ENCODE data around the gene STK10. TPM values are rescaled to one million over a fixed set of nuclear protein-coding genes. Genes with fewer than 3 reads are reported as not detected.
A peak's percentile ranks its signal among the peaks of the same experiment; 100 is the strongest.

Gene STK10
- total RNA-seq, 1 experiment from 2014 or later, result 24.9 TPM

GRCh38 chr5:172175263-172175719, 12.7 kb downstream of the STK10 start:
- peak; percentile 92 for DNase-seq
- H3K9me2 ChIP-seq (replicated peaks; ENCODE audit: insufficient read depth, low read length), result no peaks in the 10 kb centered on the region
- no peaks in the 10 kb centered on the region for H3K9me3 ChIP-seq (ENCODE audit: low read length)
- peak overlapping the region; percentile 74 for H3K4me2 ChIP-seq (ENCODE audit: low read depth, low read length, poor library complexity, severe bottlenecking)
- H3K36me3 ChIP-seq (ENCODE audit: insufficient read depth, low read length), result no peaks in the 10 kb centered on the region
- H3K27me3 ChIP-seq (ENCODE audit: low read length), result no peaks in the 10 kb centered on the region
- H3K4me1 ChIP-seq (ENCODE audit: low read length), result peaks cover 37% of the 10 kb centered on the region
- peaks cover 86% of the 10 kb centered on the region for H3K79me2 ChIP-seq (ENCODE audit: low read length)
- peak overlapping the region; percentile 70 for H3K9ac ChIP-seq (ENCODE audit: low read length)
- H4K20me1 ChIP-seq (ENCODE audit: insufficient read depth, low read depth, low read length), result no peaks in the 10 kb centered on the region; the same call in 1 of the 2 replicates
- no peak overlapping the region for H2AFZ ChIP-seq (ENCODE audit: low read length)
- peak overlapping the region; percentile 64 for H3K4me3 ChIP-seq (ENCODE audit: low read length)
- H3K27ac ChIP-seq (ENCODE audit: low read length), result peak overlapping the region; percentile 77

- Histone ChIP-seq H3K27ac (ENCODE audit: low read length) (no peak overlapping the region), H3K4me2 (ENCODE audit: low read depth, low read length, poor library complexity, severe bottlenecking) (no peak overlapping the region), H3K4me1 (ENCODE audit: low read length) (peaks cover 26% of the 10 kb centered on the region), H3K27me3 (ENCODE audit: low read length) (no peaks in the 10 kb centered on the region), H3K9me3 (ENCODE audit: low read length) (no peaks in the 10 kb centered on the region), H2AFZ (ENCODE audit: low read length) (no peak overlapping the region), H3K36me3 (ENCODE audit: insufficient read depth, low read length) (no peaks in the 10 kb centered on the region), H3K9me2 (replicated peaks; ENCODE audit: insufficient read depth, low read length) (no peaks in the 10 kb centered on the region), H3K4me3 (ENCODE audit: low read length) (no peak overlapping the region), H3K9ac (ENCODE audit: low read length) (no peak overlapping the region), H4K20me1 (ENCODE audit: insufficient read depth, low read depth, low read length) (no peaks in the 10 kb centered on the region; the same call in 1 of the 2 replicates), H3K79me2 (ENCODE audit: low read length) (peaks cover 89% of the 10 kb centered on the region)
- no peak for DNase-seq
Observed at GRCh38 chr5:172173564-172174153, 14.4 kb downstream of the STK10 start.

- Histone ChIP-seq H3K9me2 (replicated peaks; ENCODE audit: insufficient read depth, low read length) (no peaks in the 10 kb centered on the region), H4K20me1 (ENCODE audit: insufficient read depth, low read depth, low read length) (no peaks in the 10 kb centered on the region; the same call in 1 of the 2 replicates), H3K27ac (ENCODE audit: low read length) (no peak overlapping the region), H3K4me2 (ENCODE audit: low read depth, low read length, poor library complexity, severe bottlenecking) (no peak overlapping the region), H3K9me3 (ENCODE audit: low read length) (no peaks in the 10 kb centered on the region), H3K9ac (ENCODE audit: low read length) (no peak overlapping the region), H3K4me1 (ENCODE audit: low read length) (peaks cover 26% of the 10 kb centered on the region), H3K79me2 (ENCODE audit: low read length) (peaks cover 88% of the 10 kb centered on the region), H3K27me3 (ENCODE audit: low read length) (no peaks in the 10 kb centered on the region), H3K4me3 (ENCODE audit: low read length) (no peak overlapping the region), H2AFZ (ENCODE audit: low read length) (no peak overlapping the region), H3K36me3 (ENCODE audit: insufficient read depth, low read length) (no peaks in the 10 kb centered on the region)
- DNase-seq, result no peak
Observed at GRCh38 chr5:172172912-172173563, 15.0 kb downstream of the STK10 start.

- H3K36me3 ChIP-seq (ENCODE audit: insufficient read depth, low read length), result no peaks in the 10 kb centered on the region
- no peak overlapping the region for H3K4me2 ChIP-seq (ENCODE audit: low read depth, low read length, poor library complexity, severe bottlenecking)
- H3K27me3 ChIP-seq (ENCODE audit: low read length), result no peaks in the 10 kb centered on the region
- no peaks in the 10 kb centered on the region; the same call in 1 of the 2 replicates for H4K20me1 ChIP-seq (ENCODE audit: insufficient read depth, low read depth, low read length)
- H3K79me2 ChIP-seq (ENCODE audit: low read length), result peaks cover 91% of the 10 kb centered on the region
- H3K9me2 ChIP-seq (replicated peaks; ENCODE audit: insufficient read depth, low read length), result no peaks in the 10 kb centered on the region
- no peak overlapping the region for H3K27ac ChIP-seq (ENCODE audit: low read length)
- H3K9me3 ChIP-seq (ENCODE audit: low read length), result no peaks in the 10 kb centered on the region
- peaks cover 22% of the 10 kb centered on the region for H3K4me1 ChIP-seq (ENCODE audit: low read length)
- no peak overlapping the region for H3K9ac ChIP-seq (ENCODE audit: low read length)
- H3K4me3 ChIP-seq (ENCODE audit: low read length), result no peak overlapping the region
- H2AFZ ChIP-seq (ENCODE audit: low read length), result no peak overlapping the region
- DNase-seq, result no peak
Observed at GRCh38 chr5:172171118-172171517, 16.9 kb downstream of the STK10 start.

- Histone ChIP-seq H4K20me1 (ENCODE audit: insufficient read depth, low read depth, low read length) (no peaks in the 10 kb centered on the region; the same call in 1 of the 2 replicates), H3K9me2 (replicated peaks; ENCODE audit: insufficient read depth, low read length) (no peaks in the 10 kb centered on the region), H3K36me3 (ENCODE audit: insufficient read depth, low read length) (no peaks in the 10 kb centered on the region), H2AFZ (ENCODE audit: low read length) (no peak overlapping the region), H3K27ac (ENCODE audit: low read length) (no peak overlapping the region), H3K9me3 (ENCODE audit: low read length) (no peaks in the 10 kb centered on the region), H3K4me3 (ENCODE audit: low read length) (no peak overlapping the region), H3K9ac (ENCODE audit: low read length) (no peak overlapping the region), H3K4me1 (ENCODE audit: low read length) (peaks cover 13% of the 10 kb centered on the region), H3K27me3 (ENCODE audit: low read length) (no peaks in the 10 kb centered on the region), H3K79me2 (ENCODE audit: low read length) (peaks cover 91% of the 10 kb centered on the region), H3K4me2 (ENCODE audit: low read depth, low read length, poor library complexity, severe bottlenecking) (no peak overlapping the region)
- no peak for DNase-seq
Observed at GRCh38 chr5:172170251-172170701, 17.7 kb downstream of the STK10 start.

- no peak overlapping the region for H3K27ac ChIP-seq (ENCODE audit: low read length)
- no peaks in the 10 kb centered on the region for H3K27me3 ChIP-seq (ENCODE audit: low read length)
- H3K4me3 ChIP-seq (ENCODE audit: low read length), result no peak overlapping the region
- no peaks in the 10 kb centered on the region for H3K36me3 ChIP-seq (ENCODE audit: insufficient read depth, low read length)
- H3K9me2 ChIP-seq (replicated peaks; ENCODE audit: insufficient read depth, low read length), result no peaks in the 10 kb centered on the region
- H4K20me1 ChIP-seq (ENCODE audit: insufficient read depth, low read depth, low read length), result no peaks in the 10 kb centered on the region; the same call in 1 of the 2 replicates
- no peak overlapping the region for H3K4me2 ChIP-seq (ENCODE audit: low read depth, low read length, poor library complexity, severe bottlenecking)
- no peak overlapping the region for H3K9ac ChIP-seq (ENCODE audit: low read length)
- peaks cover 91% of the 10 kb centered on the region for H3K79me2 ChIP-seq (ENCODE audit: low read length)
- H3K9me3 ChIP-seq (ENCODE audit: low read length), result no peaks in the 10 kb centered on the region
- no peak overlapping the region for H2AFZ ChIP-seq (ENCODE audit: low read length)
- peaks cover 3% of the 10 kb centered on the region for H3K4me1 ChIP-seq (ENCODE audit: low read length)
- DNase-seq, result no peak
Observed at GRCh38 chr5:172169216-172169615, 18.8 kb downstream of the STK10 start.

GRCh38 chr5:172168311-172168710, 19.7 kb downstream of the STK10 start:
- Histone ChIP-seq H2AFZ (ENCODE audit: low read length) (no peak overlapping the region), H4K20me1 (ENCODE audit: insufficient read depth, low read depth, low read length) (no peaks in the 10 kb centered on the region), H3K36me3 (ENCODE audit: insufficient read depth, low read length) (no peaks in the 10 kb centered on the region), H3K4me2 (ENCODE audit: low read depth, low read length, poor library complexity, severe bottlenecking) (no peak overlapping the region), H3K79me2 (ENCODE audit: low read length) (peaks cover 90% of the 10 kb centered on the region), H3K27me3 (ENCODE audit: low read length) (no peaks in the 10 kb centered on the region), H3K9me2 (replicated peaks; ENCODE audit: insufficient read depth, low read length) (no peaks in the 10 kb centered on the region), H3K9ac (ENCODE audit: low read length) (no peak overlapping the region), H3K4me3 (ENCODE audit: low read length) (no peak overlapping the region), H3K9me3 (ENCODE audit: low read length) (no peaks in the 10 kb centered on the region), H3K27ac (ENCODE audit: low read length) (no peak overlapping the region), H3K4me1 (ENCODE audit: low read length) (no peaks in the 10 kb centered on the region)
- no peak for DNase-seq

- Histone ChIP-seq H3K4me2 (ENCODE audit: low read depth, low read length, poor library complexity, severe bottlenecking) (no peak overlapping the region), H3K9me3 (ENCODE audit: low read length) (no peaks in the 10 kb centered on the region), H3K9me2 (replicated peaks; ENCODE audit: insufficient read depth, low read length) (no peaks in the 10 kb centered on the region), H3K27me3 (ENCODE audit: low read length) (no peaks in the 10 kb centered on the region), H3K36me3 (ENCODE audit: insufficient read depth, low read length) (no peaks in the 10 kb centered on the region), H3K27ac (ENCODE audit: low read length) (no peak overlapping the region), H3K79me2 (ENCODE audit: low read length) (peaks cover 90% of the 10 kb centered on the region), H4K20me1 (ENCODE audit: insufficient read depth, low read depth, low read length) (no peaks in the 10 kb centered on the region), H3K4me1 (ENCODE audit: low read length) (no peaks in the 10 kb centered on the region), H3K9ac (ENCODE audit: low read length) (no peak overlapping the region), H2AFZ (ENCODE audit: low read length) (no peak overlapping the region), H3K4me3 (ENCODE audit: low read length) (no peak overlapping the region)
- DNase-seq, result no peak
Observed at GRCh38 chr5:172167895-172168294, 20.1 kb downstream of the STK10 start.
